ENCODE results near the gene GRB10.

GRB10 gene

GRCh38 chr7:50749896-50750295, 32.8 kb downstream of the GRB10 start:
- H3K36me3 ChIP-seq (ENCODE audit: insufficient read depth): no peaks in the 10 kb centered on the region
- no peak overlapping the region for H3K4me3 ChIP-seq (IDR thresholded peaks at IDR 0.05; ENCODE audit: insufficient read depth, low read depth, low read length)
- no peaks in the 10 kb centered on the region for H3K27me3 ChIP-seq (ENCODE audit: insufficient read depth, low read depth)
- H3K27ac ChIP-seq: no peak overlapping the region
- H3K4me2 ChIP-seq: no peak overlapping the region
- no peak overlapping the region for H3K9ac ChIP-seq
- H2AFZ ChIP-seq (ENCODE audit: low read depth): no peak overlapping the region
- no peaks in the 10 kb centered on the region for H3K4me1 ChIP-seq (ENCODE audit: low read depth, poor library complexity, severe bottlenecking)
- TF ChIP-seq CTCF (conservative IDR thresholded peaks at IDR 0.05; ENCODE audit: low read depth, low read length): no peak
- H3K79me2 ChIP-seq (ENCODE audit: insufficient read depth, low read depth): no peaks in the 10 kb centered on the region
- H4K20me1 ChIP-seq (ENCODE audit: insufficient read depth): no peaks in the 10 kb centered on the region

GRCh38 chr7:50748472-50748871, 34.2 kb downstream of the GRB10 start:
- no peaks in the 10 kb centered on the region for H3K27me3 ChIP-seq (ENCODE audit: insufficient read depth, low read depth)
- H3K79me2 ChIP-seq (ENCODE audit: insufficient read depth, low read depth): no peaks in the 10 kb centered on the region
- H3K4me2 ChIP-seq: no peak overlapping the region
- H3K9ac ChIP-seq: no peak overlapping the region
- no peaks in the 10 kb centered on the region for H3K4me1 ChIP-seq (ENCODE audit: low read depth, poor library complexity, severe bottlenecking)
- no peak for TF ChIP-seq CTCF (conservative IDR thresholded peaks at IDR 0.05; ENCODE audit: low read depth, low read length)
- no peaks in the 10 kb centered on the region for H4K20me1 ChIP-seq (ENCODE audit: insufficient read depth)
- no peak overlapping the region for H3K4me3 ChIP-seq (IDR thresholded peaks at IDR 0.05; ENCODE audit: insufficient read depth, low read depth, low read length)
- H3K27ac ChIP-seq: no peak overlapping the region
- H2AFZ ChIP-seq (ENCODE audit: low read depth): no peak overlapping the region
- no peaks in the 10 kb centered on the region for H3K36me3 ChIP-seq (ENCODE audit: insufficient read depth)

GRCh38 chr7:50745835-50746234, 36.9 kb downstream of the GRB10 start:
- no peaks in the 10 kb centered on the region for H3K79me2 ChIP-seq (ENCODE audit: insufficient read depth, low read depth)
- TF ChIP-seq CTCF (conservative IDR thresholded peaks at IDR 0.05; ENCODE audit: low read depth, low read length): no peak
- H3K4me1 ChIP-seq (ENCODE audit: low read depth, poor library complexity, severe bottlenecking): no peaks in the 10 kb centered on the region
- H3K4me3 ChIP-seq (IDR thresholded peaks at IDR 0.05; ENCODE audit: insufficient read depth, low read depth, low read length): no peak overlapping the region
- H3K9ac ChIP-seq: no peak overlapping the region
- no peaks in the 10 kb centered on the region for H3K36me3 ChIP-seq (ENCODE audit: insufficient read depth)
- H3K4me2 ChIP-seq: no peak overlapping the region
- no peak overlapping the region for H3K27ac ChIP-seq
- no peaks in the 10 kb centered on the region for H3K27me3 ChIP-seq (ENCODE audit: insufficient read depth, low read depth)
- no peaks in the 10 kb centered on the region for H4K20me1 ChIP-seq (ENCODE audit: insufficient read depth)
- H2AFZ ChIP-seq (ENCODE audit: low read depth): no peak overlapping the region

- H3K4me3 ChIP-seq (IDR thresholded peaks at IDR 0.05; ENCODE audit: insufficient read depth, low read depth, low read length): no peak overlapping the region
- no peaks in the 10 kb centered on the region for H4K20me1 ChIP-seq (ENCODE audit: insufficient read depth)
- H3K79me2 ChIP-seq (ENCODE audit: insufficient read depth, low read depth): no peaks in the 10 kb centered on the region
- H2AFZ ChIP-seq (ENCODE audit: low read depth): no peak overlapping the region
- H3K4me1 ChIP-seq (ENCODE audit: low read depth, poor library complexity, severe bottlenecking): no peaks in the 10 kb centered on the region
- H3K27ac ChIP-seq: no peak overlapping the region
- H3K4me2 ChIP-seq: no peak overlapping the region
- no peak overlapping the region for H3K9ac ChIP-seq
- no peaks in the 10 kb centered on the region for H3K27me3 ChIP-seq (ENCODE audit: insufficient read depth, low read depth)
- TF ChIP-seq CTCF (conservative IDR thresholded peaks at IDR 0.05; ENCODE audit: low read depth, low read length): no peak
- no peaks in the 10 kb centered on the region for H3K36me3 ChIP-seq (ENCODE audit: insufficient read depth)
These were observed 37.4 kb downstream of the GRB10 start for GRCh38 chr7:50745336-50745735.
